Osteocyte (in vitro differentiated cells): ENCODE results near the gene AACS. TPM values are rescaled to one million over a fixed set of nuclear protein-coding genes. Genes with fewer than 3 reads are reported as not detected.
"Not testable (repeated sequence)": the region's sequence is repeated elsewhere in the genome, so short reads cannot be mapped to it uniquely, and the experiment has no call there.

Source experiments
- DNase-seq: peaks from one replicate; pipeline ENCODE4 v3.0.0; 2021; ENCODE audit warnings: mixed read lengths; ENCODE audit not compliant: unreplicated experiment; ENCODE audit errors: extremely low spot score
- H3K27ac Mint-ChIP-seq: one replicate; pipeline ENCODE4 v1.8.0; 2021; ENCODE audit warnings: mild to moderate bottlenecking, mixed read lengths; ENCODE audit not compliant: unreplicated experiment
- H3K27me3 Mint-ChIP-seq: one replicate; pipeline ENCODE4 v1.8.0; 2021; ENCODE audit warnings: mixed read lengths; ENCODE audit not compliant: unreplicated experiment
- H3K36me3 Mint-ChIP-seq: one replicate; pipeline ENCODE4 v1.8.0; 2021; ENCODE audit warnings: mixed read lengths; ENCODE audit not compliant: unreplicated experiment
- H3K4me1 Mint-ChIP-seq: one replicate; pipeline ENCODE4 v1.8.0; 2021; ENCODE audit warnings: mixed read lengths; ENCODE audit not compliant: unreplicated experiment
- H3K4me3 Mint-ChIP-seq: one replicate; pipeline ENCODE4 v1.8.0; 2021; ENCODE audit warnings: mild to moderate bottlenecking, moderate library complexity, mixed read lengths; ENCODE audit not compliant: unreplicated experiment
- H3K9me3 Mint-ChIP-seq: one replicate; pipeline ENCODE4 v1.8.0; 2021; ENCODE audit warnings: mixed read lengths; ENCODE audit not compliant: unreplicated experiment
- CTCF ChIP-seq: fragments of 200-600 bp; sonication (generic); IDR thresholded peaks from 2 replicates; pipeline ENCODE4 v1.5.0; 2021; ENCODE audit warnings: antibody characterized with exemption, mild to moderate bottlenecking, moderate library complexity
- total RNA-seq: library from RNA; stranded (reverse); gene quantifications from 2 replicates; pipeline ENCODE4 v1.2.1, GENCODE V29; 2021

Gene AACS
- total RNA-seq, 1 donor from 2014 or later, result 22.0 TPM

- no peak for DNase-seq
Observed at GRCh38 chr12:125056306-125056705, 8.9 kb upstream of the AACS start.

DNA sequence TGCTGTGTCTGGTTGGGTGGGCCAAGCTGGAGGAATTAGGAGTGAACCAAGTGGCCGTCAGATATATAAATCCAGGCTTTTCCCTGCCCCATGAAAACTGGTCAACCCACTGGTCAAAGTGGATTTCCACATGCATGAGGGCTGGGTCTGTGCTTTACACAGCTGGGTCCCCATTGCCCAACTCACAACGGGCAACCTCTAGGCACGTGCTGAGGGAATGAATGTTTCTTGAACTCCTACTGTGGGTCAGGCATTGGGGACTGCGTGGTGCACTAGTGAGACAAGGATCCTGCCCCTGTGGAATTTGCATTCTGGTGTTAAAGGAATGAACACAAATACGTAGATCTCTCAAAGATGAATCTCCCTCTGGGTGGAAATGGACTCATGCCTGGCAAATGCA is 7.5 kb upstream of the AACS start:
- Mint-ChIP-seq H3K27ac (no peak overlapping the region), H3K4me1 (peaks cover 9% of the 10 kb centered on the region), H3K4me3 (no peak overlapping the region), H3K36me3 (no peaks in the 10 kb centered on the region), H3K9me3 (no peaks in the 10 kb centered on the region), H3K27me3 (peaks cover 23% of the 10 kb centered on the region)
- DNase-seq, result no peak
- no peak for TF ChIP-seq CTCF

More at GRCh38 chr12:125056306-125056705, 8.9 kb upstream of the AACS start:
- Mint-ChIP-seq H3K36me3 (no peaks in the 10 kb centered on the region), H3K27me3 (peaks cover 23% of the 10 kb centered on the region), H3K27ac (no peak overlapping the region), H3K9me3 (no peaks in the 10 kb centered on the region), H3K4me1 (peaks cover 9% of the 10 kb centered on the region), H3K4me3 (no peak overlapping the region)
- no peak for TF ChIP-seq CTCF

GRCh38 chr12:125061229-125061628 is 4.0 kb upstream of the AACS start:
- Mint-ChIP-seq H3K4me1 (peaks cover 7% of the 10 kb centered on the region), H3K9me3 (no peaks in the 10 kb centered on the region), H3K4me3 (no peak overlapping the region), H3K27me3 (peaks cover 33% of the 10 kb centered on the region), H3K36me3 (no peaks in the 10 kb centered on the region), H3K27ac (no peak overlapping the region)
- no peak for TF ChIP-seq CTCF
- no peak for DNase-seq

GRCh38 chr12:125063522-125063921 is 1.7 kb upstream of the AACS start:
- not testable (repeated sequence) for H3K4me3 Mint-ChIP-seq, H3K36me3 Mint-ChIP-seq, DNase-seq, H3K9me3 Mint-ChIP-seq, H3K27ac Mint-ChIP-seq
- Mint-ChIP-seq H3K27me3 (peaks cover 23% of the 10 kb centered on the region), H3K4me1 (peaks cover 15% of the 10 kb centered on the region)

GRCh38 chr12:125064492-125064891 is 743 bp upstream of the AACS start:
- Mint-ChIP-seq H3K4me3 (peak overlapping the region; percentile 74), H3K27ac (no peak overlapping the region), H3K9me3 (no peaks in the 10 kb centered on the region), H3K4me1 (peaks cover 15% of the 10 kb centered on the region), H3K27me3 (peaks cover 19% of the 10 kb centered on the region), H3K36me3 (no peaks in the 10 kb centered on the region)
- DNase-seq, result no peak
- TF ChIP-seq CTCF, result no peak
